GM10248 (cell line): ENCODE measurements around the gene SNRNP35.

ENCODE experiments used
- CTCF ChIA-PET: fragments of 300-600 bp; sonication (Branson Sonifier 250); formaldehyde crosslinking; extraction: SDS; loops from one replicate; lab custom pipeline; 2021; ENCODE audit warnings: antibody characterized with exemption; lab: Yijun Ruan, JAX
- POLR2A ChIA-PET: fragments of 350-650 bp; sonication (Branson Sonifier 250); formaldehyde crosslinking; extraction: SDS; loops from one replicate; lab custom pipeline; 2020; ENCODE audit warnings: antibody characterized with exemption; lab: Yijun Ruan, JAX
- DNase-seq: peaks from one replicate; pipeline ENCODE4 v3.0.0; 2012; ENCODE audit errors: extremely low spot score
- TF ChIP-seq, protein P1 (sequence below): IDR thresholded peaks from 2 replicates; pipeline ENCODE4 v1.5.1; 2012; ENCODE audit warnings: mild to moderate bottlenecking, low read depth; ENCODE audit errors: extremely low read depth, missing control alignments, control extremely low read depth

SNRNP35 gene

GRCh38 chr12:123516216-123516780, 58.4 kb downstream of the SNRNP35 start:
- CTCF ChIA-PET, result interaction anchor here (1.5 kb wide), 1 partner anchor 16 kb away, joined by 5 read pairs; no protein-coding TSS in a partner anchor
- DNase-seq, result no peak
- POLR2A ChIA-PET, result no interaction called here
- TF ChIP-seq, protein P1, sequence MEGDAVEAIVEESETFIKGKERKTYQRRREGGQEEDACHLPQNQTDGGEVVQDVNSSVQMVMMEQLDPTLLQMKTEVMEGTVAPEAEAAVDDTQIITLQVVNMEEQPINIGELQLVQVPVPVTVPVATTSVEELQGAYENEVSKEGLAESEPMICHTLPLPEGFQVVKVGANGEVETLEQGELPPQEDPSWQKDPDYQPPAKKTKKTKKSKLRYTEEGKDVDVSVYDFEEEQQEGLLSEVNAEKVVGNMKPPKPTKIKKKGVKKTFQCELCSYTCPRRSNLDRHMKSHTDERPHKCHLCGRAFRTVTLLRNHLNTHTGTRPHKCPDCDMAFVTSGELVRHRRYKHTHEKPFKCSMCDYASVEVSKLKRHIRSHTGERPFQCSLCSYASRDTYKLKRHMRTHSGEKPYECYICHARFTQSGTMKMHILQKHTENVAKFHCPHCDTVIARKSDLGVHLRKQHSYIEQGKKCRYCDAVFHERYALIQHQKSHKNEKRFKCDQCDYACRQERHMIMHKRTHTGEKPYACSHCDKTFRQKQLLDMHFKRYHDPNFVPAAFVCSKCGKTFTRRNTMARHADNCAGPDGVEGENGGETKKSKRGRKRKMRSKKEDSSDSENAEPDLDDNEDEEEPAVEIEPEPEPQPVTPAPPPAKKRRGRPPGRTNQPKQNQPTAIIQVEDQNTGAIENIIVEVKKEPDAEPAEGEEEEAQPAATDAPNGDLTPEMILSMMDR, result no peak
